ENCODE results near the gene TRMU. TPM values are rescaled to one million over a fixed set of nuclear protein-coding genes. Genes with fewer than 3 reads are reported as not detected.

Gene TRMU
- 34.9 and 36.1 TPM in 2 replicates for total RNA-seq

DNA sequence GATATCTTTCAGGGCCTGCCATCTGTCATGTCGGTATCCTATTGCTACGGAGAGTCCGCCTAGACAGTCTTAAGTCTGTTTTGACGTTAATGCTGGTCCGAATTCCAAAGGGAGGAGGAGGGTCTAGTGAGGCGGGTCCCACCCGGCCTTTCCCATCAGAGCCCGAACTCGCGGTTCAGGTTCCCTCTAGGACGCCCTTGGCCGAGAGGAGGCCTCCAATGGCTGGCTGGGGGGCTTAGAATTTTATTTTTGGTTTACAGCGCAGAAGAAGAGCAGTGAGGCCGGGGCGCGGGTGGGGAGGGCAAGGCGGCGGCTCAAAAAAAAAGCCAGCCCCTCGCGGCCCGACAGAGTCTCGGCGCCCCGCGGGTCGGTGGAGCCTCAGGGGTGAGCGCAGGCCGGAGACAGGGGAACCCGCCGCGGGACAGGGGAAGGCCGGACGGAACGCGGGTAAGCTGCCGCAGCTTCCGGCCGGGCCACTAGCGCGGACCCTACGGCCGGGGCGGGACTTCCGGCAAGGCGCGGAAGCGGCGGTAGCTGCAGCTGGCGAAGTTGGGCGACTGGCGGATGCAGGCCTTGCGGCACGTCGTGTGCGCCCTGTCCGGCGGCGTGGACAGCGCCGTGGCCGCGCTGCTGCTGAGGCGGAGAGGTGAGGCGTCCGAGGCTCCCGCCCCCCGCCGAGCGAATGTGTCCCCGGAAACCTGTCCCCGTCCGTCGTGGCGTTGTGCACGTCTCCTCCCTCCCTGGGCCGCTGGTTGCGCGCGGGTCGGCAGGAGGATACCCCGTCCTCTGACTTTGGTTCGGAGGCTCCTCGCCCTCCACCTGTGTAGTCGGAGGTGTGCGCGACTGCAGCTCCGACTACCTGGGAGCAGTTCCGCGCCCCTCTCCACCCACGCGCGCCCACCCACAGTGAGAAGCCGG lies at the start of gene TRMU:
TSS of gene TRMU (plus strand) at position 514 of the 918 bp plus-strand sequence. CDS start at position 565, 51 bp downstream.

GRCh38 chr22:46296257-46297150 lies 39.0 kb upstream of the TRMU start, which contains the start of gene GTSE1:
GTSE1 (plus strand) TSS chr22:46296870; CDS start chr22:46297401, 531 bp downstream.

Other genes starting within 250 kb of the TRMU start
- gene PPARA, start 185.2 kb upstream of the TRMU start, total RNA-seq = 2.9 and 7.0 TPM in 2 replicates
- 18.0 and 20.4 TPM in 2 replicates for gene CDPF1, start 85.4 kb upstream of the TRMU start, total RNA-seq
- gene PKDREJ, start 72.4 kb upstream of the TRMU start, total RNA-seq = 0.05 TPM in 1 of 2 replicates, not detected in the other
- 27.3 and 41.7 TPM in 2 replicates for gene TTC38, start 67.7 kb upstream of the TRMU start, total RNA-seq
- gene GTSE1, start 38.8 kb upstream of the TRMU start, total RNA-seq = 19.7 and 21.9 TPM in 2 replicates
- gene CELSR1, start 201.9 kb downstream of the TRMU start, total RNA-seq = 2.9 and 5.7 TPM in 2 replicates